Lower lobe of right lung (tissue), 2 donors: ENCODE measurements around the gene HES5. TPM values are rescaled to one million over a fixed set of nuclear protein-coding genes. Genes with fewer than 3 reads are reported as not detected.

Source experiments
- ATAC-seq, 2 donors: fragments of 200-7000 bp; cut with Tn5 transposase; one replicate each; pipeline ENCODE4 v1.9.1; 2020 to 2022; ENCODE audit warnings: mild to moderate bottlenecking in 2 of 2, moderate library complexity in 2 of 2
- DNase-seq: peaks from one replicate; pipeline ENCODE4 v3.0.0-alpha.2; 2020
- H3K27ac ChIP-seq: fragments of 200-600 bp; one replicate; pipeline ENCODE4 v1.8.0; 2022
- H3K27me3 ChIP-seq: fragments of 200-600 bp; one replicate; pipeline ENCODE4 v1.8.0; 2022; ENCODE audit warnings: low read depth
- H3K36me3 ChIP-seq: fragments of 200-600 bp; one replicate; pipeline ENCODE4 v1.8.0; 2022; ENCODE audit warnings: mild to moderate bottlenecking
- H3K4me1 ChIP-seq: fragments of 200-600 bp; one replicate; pipeline ENCODE4 v1.8.0; 2022
- H3K4me3 ChIP-seq: fragments of 200-600 bp; one replicate; pipeline ENCODE4 v1.8.0; 2022; ENCODE audit warnings: mild to moderate bottlenecking
- H3K9me3 ChIP-seq: fragments of 200-600 bp; one replicate; pipeline ENCODE4 v1.8.0; 2022
- CTCF ChIP-seq: fragments of 200-600 bp; IDR thresholded peaks from one replicate; pipeline ENCODE4 v1.8.0; 2022; ENCODE audit warnings: antibody characterized with exemption, mild to moderate bottlenecking
- intact Hi-C: fragments of 100-400 bp; cut with DNase I; formaldehyde crosslinking; loops from one replicate; pipeline ENCODE4 v1.11.0; 2022
- total RNA-seq: library from RNA; stranded (reverse); fragmentation: NEBNext Ultra II Directional; extraction: Animal tissue kit (Norgen Biotek cat#: 25700); gene quantifications from one replicate; pipeline ENCODE4 v1.2.1, GENCODE V29; 2021
- donor health status: DM: no; HTN: yes; CAD: no; lungs with severe emphysema.

Gene HES5
- total RNA-seq, 1 donor from 2014 or later = 1.5 TPM

GRCh38 chr1:2519029-2519685, 10.9 kb downstream of the HES5 start:
- H3K27me3 ChIP-seq = no peaks in the 10 kb centered on the region
- no peak for TF ChIP-seq CTCF
- H3K4me3 ChIP-seq = no peak overlapping the region
- intact Hi-C loops = no loop called here
- ATAC-seq (no peak), DNase-seq (no peak)
- H3K27ac ChIP-seq = no peak overlapping the region
- no peaks in the 10 kb centered on the region for H3K9me3 ChIP-seq
- H3K4me1 ChIP-seq = peaks cover 14% of the 10 kb centered on the region
- peaks cover 76% of the 10 kb centered on the region for H3K36me3 ChIP-seq

- peaks cover 82% of the 10 kb centered on the region for H3K36me3 ChIP-seq
- no peak for TF ChIP-seq CTCF
- no peak for ATAC-seq
- H3K27ac ChIP-seq = no peak overlapping the region
- H3K9me3 ChIP-seq = no peaks in the 10 kb centered on the region
- H3K4me3 ChIP-seq = no peak overlapping the region
- intact Hi-C loops = no loop called here
- no peak for DNase-seq
- peaks cover 7% of the 10 kb centered on the region for H3K4me1 ChIP-seq
- H3K27me3 ChIP-seq = no peaks in the 10 kb centered on the region
Measured at GRCh38 chr1:2518528-2518927, 11.5 kb downstream of the HES5 start.

- intact Hi-C loops = no loop called here
- Histone ChIP-seq H3K9me3 (no peaks in the 10 kb centered on the region), H3K4me3 (no peak overlapping the region), H3K27me3 (no peaks in the 10 kb centered on the region), H3K4me1 (peaks cover 2% of the 10 kb centered on the region), H3K36me3 (peaks cover 88% of the 10 kb centered on the region), H3K27ac (no peak overlapping the region)
- TF ChIP-seq CTCF = no peak
- DNase-seq (no peak), ATAC-seq (no peak)
Measured at GRCh38 chr1:2517966-2518365, 12.1 kb downstream of the HES5 start.

DNA sequence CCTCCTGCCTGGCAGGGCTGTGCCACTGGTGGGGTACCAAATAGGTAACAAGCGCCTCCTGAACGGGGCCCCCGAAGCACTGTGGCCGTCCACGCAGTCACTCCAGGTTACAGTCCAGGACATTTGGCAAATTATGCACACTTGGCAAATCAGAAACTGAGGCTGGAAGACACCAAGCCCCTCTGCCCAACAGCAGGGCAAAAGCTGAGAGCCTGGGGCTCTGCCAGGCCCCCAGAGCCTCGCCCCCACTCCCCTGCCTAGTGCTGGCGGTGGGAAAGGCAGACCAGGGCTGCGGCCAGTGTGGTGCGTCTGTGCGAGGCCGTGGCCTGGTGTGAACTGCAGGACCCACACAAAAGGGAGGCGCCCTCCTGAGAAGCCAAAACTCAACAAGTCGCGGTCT, 13.1 kb downstream of the HES5 start:
- no peak for DNase-seq
- TF ChIP-seq CTCF = no peak

DNA sequence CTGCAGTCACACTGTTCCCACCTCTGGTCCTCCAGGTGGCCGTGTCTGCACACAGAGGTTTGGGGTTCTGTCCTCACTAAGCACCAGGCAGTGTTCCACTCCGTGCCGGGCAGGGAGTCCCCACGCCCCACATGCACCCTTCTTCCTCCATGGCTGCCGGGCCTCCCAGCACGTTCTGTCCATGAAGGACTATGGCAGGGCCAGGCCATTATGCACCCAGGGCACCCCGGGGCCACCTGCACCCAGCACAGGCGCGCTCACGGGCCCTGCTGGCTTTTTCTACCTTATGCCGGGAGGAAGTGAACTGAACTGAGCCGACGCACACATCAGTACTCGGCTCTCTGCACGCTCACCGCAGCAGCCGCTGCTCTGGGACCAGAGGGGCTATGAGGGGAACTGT, 13.9 kb downstream of the HES5 start:
- Histone ChIP-seq H3K27me3 (no peaks in the 10 kb centered on the region), H3K4me1 (no peaks in the 10 kb centered on the region), H3K9me3 (no peaks in the 10 kb centered on the region), H3K4me3 (no peak overlapping the region), H3K27ac (no peak overlapping the region), H3K36me3 (peaks cover 97% of the 10 kb centered on the region)
- DNase-seq = no peak
- intact Hi-C loops = no loop called here
- ATAC-seq = no peak
- no peak for TF ChIP-seq CTCF

More for the DNA sequence above, 13.1 kb downstream of the HES5 start:
- no peaks in the 10 kb centered on the region for H3K4me1 ChIP-seq
- intact Hi-C loops = no loop called here
- H3K27ac ChIP-seq = no peak overlapping the region
- ATAC-seq = no peak
- no peak overlapping the region for H3K4me3 ChIP-seq
- no peaks in the 10 kb centered on the region for H3K9me3 ChIP-seq
- H3K36me3 ChIP-seq = peaks cover 97% of the 10 kb centered on the region
- no peaks in the 10 kb centered on the region for H3K27me3 ChIP-seq
